Raji (cell line): ENCODE results near the gene PLCL1.

Experiments
- POLR2A ChIP-seq: IDR thresholded peaks from 2 replicates; pipeline ENCODE4 v1.6.1; 2011; ENCODE audit warnings: low read depth, low read length, control low read depth; ENCODE audit not compliant: insufficient read depth

PLCL1 gene

DNA sequence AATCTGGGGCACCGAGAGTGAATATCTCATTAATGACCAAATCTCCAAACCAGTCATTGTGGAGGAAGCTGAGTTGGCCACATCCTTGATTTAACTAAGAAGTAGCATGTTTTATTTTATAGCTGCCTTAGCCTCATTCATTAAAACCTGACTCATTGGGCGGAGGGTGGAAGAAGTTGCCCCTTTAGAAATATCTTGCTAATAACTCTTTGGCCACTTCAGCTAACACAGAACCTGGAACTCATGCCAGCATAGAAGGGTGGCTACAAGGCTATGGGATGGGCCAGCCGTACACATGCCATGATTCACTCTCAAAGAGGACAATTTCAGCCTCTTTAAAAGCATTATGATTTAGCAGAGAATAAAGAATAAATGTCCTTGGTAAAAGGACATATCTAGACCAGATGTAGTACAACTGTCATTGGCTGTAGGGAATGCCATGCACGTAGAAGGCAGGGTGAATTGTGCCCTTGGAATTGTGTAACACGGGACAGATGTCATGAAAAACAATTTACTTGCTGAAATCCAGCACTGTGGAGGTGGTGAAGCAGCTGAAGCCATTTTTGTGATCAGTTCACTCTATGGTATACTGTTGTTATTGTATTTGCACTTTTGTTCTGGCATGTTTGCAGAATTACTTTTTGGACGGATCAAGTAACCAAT lies 330.0 kb downstream of the PLCL1 start:
- no peak for TF ChIP-seq POLR2A

- TF ChIP-seq POLR2A = no peak
Observed at GRCh38 chr2:198135481-198135934, 331.1 kb downstream of the PLCL1 start.

DNA sequence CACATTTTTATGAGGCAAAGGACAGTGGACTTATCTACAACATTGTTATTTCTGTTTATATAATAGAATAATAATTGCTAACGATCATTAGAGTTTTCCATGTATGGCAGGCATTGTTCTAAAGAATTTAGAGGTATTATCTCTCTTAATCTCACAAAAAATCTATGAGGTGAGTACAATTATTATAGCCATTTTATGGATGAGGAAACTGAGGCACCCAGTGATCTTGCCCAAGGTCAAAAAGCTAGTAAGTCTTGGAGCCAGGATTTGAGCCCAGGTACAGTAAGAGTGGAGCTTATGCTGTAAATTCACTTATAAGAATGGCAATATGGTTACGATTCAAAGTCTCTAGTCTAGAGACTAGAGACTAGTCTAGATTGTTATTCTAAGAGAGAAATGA lies 331.7 kb downstream of the PLCL1 start:
- no peak for TF ChIP-seq POLR2A

GRCh38 chr2:198137733-198138132 lies 333.3 kb downstream of the PLCL1 start:
- TF ChIP-seq POLR2A = no peak

DNA sequence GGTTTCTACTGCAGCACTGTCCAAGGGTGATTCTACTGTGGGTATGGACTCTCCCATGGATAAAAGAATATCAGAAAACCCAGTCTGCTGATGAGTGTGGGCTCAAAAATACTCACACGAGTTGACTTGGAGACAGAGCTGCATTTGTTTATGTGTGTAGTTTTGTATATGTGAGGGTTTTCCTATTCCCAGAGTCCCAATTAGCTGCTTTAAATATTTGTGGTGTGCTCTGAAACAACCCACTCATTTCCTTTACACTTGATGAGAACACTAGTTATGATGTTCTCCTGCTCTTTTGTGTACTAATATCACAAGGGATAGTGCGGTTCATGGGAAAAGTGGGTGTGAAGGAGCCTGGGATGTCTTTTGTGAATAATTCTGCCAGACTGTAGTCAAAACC lies 337.3 kb downstream of the PLCL1 start:
- TF ChIP-seq POLR2A = no peak

DNA sequence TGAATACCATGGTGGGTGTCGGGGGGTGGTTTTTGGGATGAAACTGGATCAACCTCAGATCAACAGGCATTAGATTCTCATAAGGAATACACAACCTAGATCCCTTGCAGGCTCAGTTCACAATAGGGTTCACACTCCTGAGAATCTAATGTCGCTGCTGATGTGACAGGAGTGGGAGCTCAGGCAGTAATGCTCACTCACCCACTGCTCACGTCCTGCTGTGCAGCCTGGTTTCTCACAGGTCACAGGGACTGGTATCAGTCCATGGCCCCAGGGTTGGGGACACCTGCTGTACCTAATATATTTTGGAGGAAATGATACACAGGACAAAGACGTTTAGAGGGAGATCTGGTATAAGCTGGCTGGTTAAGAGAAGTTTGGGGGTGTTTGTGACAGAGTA lies 338.8 kb downstream of the PLCL1 start:
- no peak for TF ChIP-seq POLR2A

GRCh38 chr2:198143793-198144192 lies 339.4 kb downstream of the PLCL1 start:
- no peak for TF ChIP-seq POLR2A

GRCh38 chr2:198144660-198145059 lies 340.3 kb downstream of the PLCL1 start:
- no peak for TF ChIP-seq POLR2A

DNA sequence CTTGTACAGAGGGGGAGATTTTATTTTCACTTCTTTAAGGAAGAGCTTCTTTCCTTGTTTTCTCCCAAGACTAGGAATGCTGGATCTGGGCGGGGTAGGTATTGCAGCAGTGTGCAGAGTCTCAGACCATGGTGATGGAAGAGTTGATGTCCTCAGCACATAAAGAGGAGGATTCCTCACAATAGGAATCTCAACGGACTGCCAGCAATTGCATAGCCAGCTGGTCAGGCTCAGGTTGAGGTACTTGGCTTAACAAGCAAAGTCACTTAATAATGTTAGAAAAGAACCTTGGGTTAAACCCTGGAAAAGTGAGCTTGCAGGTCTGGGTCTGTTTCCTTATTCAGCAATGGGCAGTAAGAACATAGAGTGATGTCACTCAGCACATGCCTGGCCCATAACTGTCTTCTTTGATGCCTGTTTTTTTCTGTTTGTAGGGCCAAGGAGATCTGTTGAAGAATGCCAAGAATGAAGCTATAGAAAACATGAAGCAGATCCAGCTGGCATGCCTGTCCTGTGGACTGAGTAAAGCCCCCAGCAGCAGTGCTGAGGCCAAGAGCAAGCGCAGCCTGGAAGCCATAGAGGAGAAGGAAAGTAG lies 342.1 kb downstream of the PLCL1 start:
- no peak for TF ChIP-seq POLR2A

DNA sequence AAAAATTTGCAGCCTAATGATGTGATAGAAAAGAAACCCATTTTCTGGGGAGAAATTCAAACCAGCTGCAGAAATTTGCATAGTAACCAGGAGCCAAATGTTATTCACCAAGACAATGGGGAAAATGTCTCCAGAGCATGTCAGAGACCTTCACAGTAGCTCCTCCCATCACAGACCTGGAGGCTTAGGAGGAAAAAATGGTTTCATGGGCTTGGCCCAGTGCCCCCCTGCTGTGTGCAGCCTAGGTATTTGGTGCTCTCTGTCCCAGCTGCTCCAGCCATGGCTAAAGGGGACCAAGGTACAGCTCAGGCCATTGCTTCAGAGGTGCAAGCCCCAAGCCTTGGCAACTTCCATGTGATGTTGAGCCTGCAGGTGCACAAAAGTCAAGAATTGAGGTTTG lies 352.9 kb downstream of the PLCL1 start:
- no peak for TF ChIP-seq POLR2A

DNA sequence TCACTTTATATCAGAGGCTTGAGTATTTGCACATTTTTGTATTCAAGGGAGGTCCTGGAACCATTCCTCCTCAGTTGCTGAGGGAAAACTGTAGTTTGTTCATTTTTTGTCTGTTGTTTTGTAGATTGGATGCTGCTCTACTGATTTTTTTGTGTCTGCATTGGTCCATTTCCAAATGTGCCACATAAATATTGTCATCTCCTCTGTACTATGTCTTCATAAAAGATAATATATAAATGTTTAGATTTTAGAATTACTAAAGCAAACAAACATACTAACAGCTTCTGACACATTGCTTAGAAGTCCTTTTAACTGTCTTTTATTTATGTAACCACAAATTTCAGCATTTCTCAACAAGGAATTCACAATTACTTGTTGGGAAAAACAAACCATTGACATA lies 356.8 kb downstream of the PLCL1 start:
- no peak for TF ChIP-seq POLR2A

DNA sequence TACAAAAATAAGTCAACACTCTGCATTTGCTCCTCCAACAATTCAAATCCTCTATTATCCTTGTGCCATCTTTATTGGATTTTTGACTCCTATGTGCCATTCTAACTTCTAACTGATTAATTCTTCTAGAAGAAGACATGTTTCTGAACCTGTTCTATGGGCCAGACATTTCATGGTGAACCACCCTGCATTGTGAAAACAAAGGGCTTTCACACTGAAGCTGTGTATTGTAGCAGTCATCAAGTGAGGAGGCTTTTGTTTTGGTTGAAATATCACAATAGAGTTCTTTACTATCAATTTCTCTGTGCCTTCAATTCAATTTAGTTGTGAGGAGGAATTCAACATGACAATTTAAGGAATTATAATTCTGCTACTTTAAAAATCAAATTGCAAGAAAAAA lies 357.9 kb downstream of the PLCL1 start:
- no peak for TF ChIP-seq POLR2A

GRCh38 chr2:198164843-198165242 lies 360.4 kb downstream of the PLCL1 start:
- no peak for TF ChIP-seq POLR2A

DNA sequence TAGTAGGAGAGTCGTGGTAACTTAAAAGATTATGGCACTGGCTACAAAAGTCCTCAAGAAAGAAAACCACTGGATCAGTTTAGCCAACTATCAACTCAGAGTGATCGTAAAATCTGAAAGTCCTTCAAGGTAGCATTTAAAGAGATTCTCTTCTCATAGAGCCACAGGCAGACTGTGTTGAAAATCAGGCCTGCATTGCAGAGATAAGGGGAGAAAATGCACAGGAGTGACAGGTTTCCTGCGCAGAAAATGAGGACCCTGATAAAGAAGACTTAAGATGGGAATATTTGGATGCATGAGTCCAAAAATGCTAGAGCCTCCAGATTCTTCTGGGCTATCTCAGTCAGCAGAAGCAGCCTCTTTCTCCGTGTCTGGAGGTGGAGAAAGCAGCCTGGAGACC lies 360.9 kb downstream of the PLCL1 start:
- TF ChIP-seq POLR2A = no peak

GRCh38 chr2:198167346-198167745 lies 363.0 kb downstream of the PLCL1 start:
- TF ChIP-seq POLR2A = no peak

- no peak for TF ChIP-seq POLR2A
Observed at GRCh38 chr2:198168651-198169050, 364.3 kb downstream of the PLCL1 start.

GRCh38 chr2:198173242-198173641 lies 368.8 kb downstream of the PLCL1 start:
- no peak for TF ChIP-seq POLR2A
